Adrenal gland (tissue), 12 donors: ENCODE results near the gene TBL1XR1. TPM values are rescaled to one million over a fixed set of nuclear protein-coding genes. Genes with fewer than 3 reads are reported as not detected.

Experiments
- DNase-seq, 7 donors: peaks; one replicate each; pipeline ENCODE4 v3.0.0-alpha.2; 2019 to 2020
- H3K27ac ChIP-seq, 5 donors: fragments of 200-600 bp; sonication (generic) in 4 of 5; 1 replicate in 3 of 5; 2 replicates in 2 of 5; pipeline versions ENCODE4 v1.5.1 to v1.8.0; 2016 to 2020; ENCODE audit warnings: mild to moderate bottlenecking in 1 of 5
- H3K27me3 ChIP-seq: fragments of 200-600 bp; 2 replicates; pipeline ENCODE4 v1.8.0; 2021
- H3K36me3 ChIP-seq, 2 donors: fragments of 200-600 bp; replicated peaks in 1 of 2; 1 replicate in 1 of 2; 2 replicates in 1 of 2; pipeline versions ENCODE4 v1.5.1 to v1.8.0; 2018 to 2022
- H3K4me1 ChIP-seq, 2 donors: fragments of 200-600 bp; replicated peaks in 1 of 2; 1 replicate in 1 of 2; 2 replicates in 1 of 2; pipeline versions ENCODE4 v1.5.1 to v1.8.0; 2018 to 2021
- H3K4me3 ChIP-seq, 4 donors: fragments of 200-600 bp; sonication (generic) in 3 of 4; one replicate each; pipeline ENCODE4 v1.5.1; 2016 to 2018
- H3K9me3 ChIP-seq, 3 donors: fragments of 200-600 bp; sonication (generic) in 1 of 3; replicated peaks in 1 of 3; 1 replicate in 2 of 3; 2 replicates in 1 of 3; pipeline versions ENCODE4 v1.5.1 to v1.8.0; 2016 to 2021
- POLR2A ChIP-seq, 2 donors: fragments of 450-650 bp; IDR thresholded peaks; one replicate each; pipeline ENCODE4 v1.6.1; 2017; ENCODE audit warnings: antibody characterized with exemption in 2 of 2, mild to moderate bottlenecking in 2 of 2, moderate library complexity in 1 of 2
- WGBS, 4 donors: extraction: QIAGEN DNeasy Blood & Tissue Kit in 2 of 4; methylation state at CpG; one replicate each; pipeline versions ENCODE4 v1.1.5 to v1.1.7; 2013 to 2017; 5-methylcytosine and 5-hydroxymethylcytosine counted together
- intact Hi-C, 2 donors: fragments of 100-400 bp; cut with DNase I; formaldehyde crosslinking; loops; one replicate each; pipeline versions ENCODE4 v1.14.1 to v1.15.0; 2022 to 2023
- polyA plus RNA-seq, 3 donors: library from polyadenylated mRNA; stranded (reverse); fragments of 200-250 nt in 2 of 3; fragments of 350-450 nt in 1 of 3; fragmentation: Illumina TruSeq in 1 of 3; extraction: RNeasy Lipid Tissue Mini Kit (QIAGEN cat#74804) in 1 of 3; gene quantifications; one replicate each; pipeline ENCODE4 v1.2.3, GENCODE V29; 2013 to 2014
- total RNA-seq, 9 donors: library from RNA; depleted of rRNA in 4 of 9; stranded (reverse); fragments of >200 nt in 4 of 9; fragments of 120-200 nt in 1 of 9; fragmentation: NEBNext Ultra II Directional in 1 of 9; extraction: Animal tissue kit (Norgen Biotek cat#: 25700) in 1 of 9; gene quantifications; one replicate each; pipeline versions ENCODE4 v1.1.0 to v1.2.4, GENCODE V29; 2013 to 2023
- TF ChIP-seq, protein P1 (sequence below), 6 experiments: fragments of 450-650 bp in 4 of 6; fragments of 200-600 bp in 2 of 6; sonication (generic) in 1 of 6; IDR thresholded peaks; 1 replicate in 5 of 6; 2 replicates in 1 of 6; pipeline versions ENCODE4 v1.5.1 to v1.8.0; 2016 to 2021; ENCODE audit warnings: antibody characterized with exemption in 6 of 6, mild to moderate bottlenecking in 2 of 6, moderate library complexity in 1 of 6
- donor health status: healthy with polysubstance abuse.
- donor health status: Bipolar disorder and iron deficiency.
- donor health status: DM: yes; HTN: yes; CAD: no.
- donor health status: DM: no; HTN: no; CAD: no.
- donor health status: DM: no; HTN: no; CAD: no.
- donor health status: DM: yes; HTN: yes; CAD: no.

TBL1XR1 gene
- total and polyA plus RNA-seq, 12 donors = 17.5 to 258 (median 93.6) TPM

DNA sequence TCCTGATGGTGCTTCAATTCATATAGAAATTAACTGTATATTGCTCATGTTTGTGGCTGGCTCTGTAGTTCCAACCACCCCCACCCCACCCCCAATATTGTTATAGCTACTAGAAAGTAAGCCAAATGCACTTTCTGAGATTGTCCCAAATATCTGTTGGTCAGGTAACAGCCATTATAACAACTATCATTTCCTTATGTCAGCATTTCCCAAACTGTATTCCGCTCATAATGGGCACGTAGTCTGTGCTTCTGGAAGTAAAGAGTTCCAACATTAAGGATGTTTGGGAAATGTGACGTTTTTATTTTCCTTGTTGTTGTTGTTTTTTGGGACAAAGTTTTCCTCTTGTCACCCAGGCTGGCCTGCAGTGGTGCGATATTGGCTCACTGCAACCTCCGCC is 12.2 kb upstream of the TBL1XR1 start:
- TF ChIP-seq POLR2A (IDR thresholded peaks at IDR 0.05) = no peak
- TF ChIP-seq, protein P1, sequence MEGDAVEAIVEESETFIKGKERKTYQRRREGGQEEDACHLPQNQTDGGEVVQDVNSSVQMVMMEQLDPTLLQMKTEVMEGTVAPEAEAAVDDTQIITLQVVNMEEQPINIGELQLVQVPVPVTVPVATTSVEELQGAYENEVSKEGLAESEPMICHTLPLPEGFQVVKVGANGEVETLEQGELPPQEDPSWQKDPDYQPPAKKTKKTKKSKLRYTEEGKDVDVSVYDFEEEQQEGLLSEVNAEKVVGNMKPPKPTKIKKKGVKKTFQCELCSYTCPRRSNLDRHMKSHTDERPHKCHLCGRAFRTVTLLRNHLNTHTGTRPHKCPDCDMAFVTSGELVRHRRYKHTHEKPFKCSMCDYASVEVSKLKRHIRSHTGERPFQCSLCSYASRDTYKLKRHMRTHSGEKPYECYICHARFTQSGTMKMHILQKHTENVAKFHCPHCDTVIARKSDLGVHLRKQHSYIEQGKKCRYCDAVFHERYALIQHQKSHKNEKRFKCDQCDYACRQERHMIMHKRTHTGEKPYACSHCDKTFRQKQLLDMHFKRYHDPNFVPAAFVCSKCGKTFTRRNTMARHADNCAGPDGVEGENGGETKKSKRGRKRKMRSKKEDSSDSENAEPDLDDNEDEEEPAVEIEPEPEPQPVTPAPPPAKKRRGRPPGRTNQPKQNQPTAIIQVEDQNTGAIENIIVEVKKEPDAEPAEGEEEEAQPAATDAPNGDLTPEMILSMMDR (IDR thresholded peaks at IDR 0.05) = no peak
- H3K9me3 ChIP-seq = no peaks in the 10 kb centered on the region
- 84 to 95% (median 88%) methylated on average over 5 of the region's 5 CpGs for WGBS, 4 donors
- H3K27ac ChIP-seq = no peak overlapping the region
- no peaks in the 10 kb centered on the region for H3K27me3 ChIP-seq
- H3K4me3 ChIP-seq = no peak overlapping the region
- no peaks in the 10 kb centered on the region for H3K36me3 ChIP-seq
- no peaks in the 10 kb centered on the region for H3K4me1 ChIP-seq
- no peak for DNase-seq
- intact Hi-C loops = loop anchor here in 1 of 2 donors (10.0 kb wide), 1 partner anchor 115 kb away; no protein-coding TSS in a partner anchor

DNA sequence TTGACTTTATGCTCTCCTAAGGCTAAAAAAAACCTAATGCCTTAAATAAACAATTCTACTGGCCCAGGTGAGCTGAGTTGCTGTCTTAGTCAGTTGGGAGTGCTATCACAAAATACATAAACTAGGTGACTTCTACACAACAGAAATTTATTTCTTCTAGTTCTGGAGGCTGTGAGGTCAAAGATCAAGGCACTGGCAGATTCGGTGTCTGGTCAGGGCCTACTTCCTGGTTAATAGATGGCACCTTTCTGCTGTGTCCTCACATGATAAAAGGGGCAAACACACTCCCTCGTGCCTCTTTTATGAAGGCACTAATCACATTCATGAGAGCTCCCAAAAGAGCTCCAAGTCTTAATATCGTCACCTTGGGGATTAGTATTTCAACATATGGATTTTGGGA is 11.5 kb upstream of the TBL1XR1 start:
- Histone ChIP-seq H3K27me3 (no peaks in the 10 kb centered on the region), H3K4me3 (no peak overlapping the region), H3K27ac (no peak overlapping the region), H3K36me3 (no peaks in the 10 kb centered on the region), H3K9me3 (no peaks in the 10 kb centered on the region), H3K4me1 (no peaks in the 10 kb centered on the region)
- TF ChIP-seq, protein P1 (IDR thresholded peaks at IDR 0.05) = no peak
- no peak for TF ChIP-seq POLR2A (IDR thresholded peaks at IDR 0.05)
- intact Hi-C loops = loop anchor here in 1 of 2 donors (10.0 kb wide), 1 partner anchor 116 kb away; no protein-coding TSS in a partner anchor
- WGBS, 4 donors = 77 to 83% (median 81%) methylated on average over 3 of the region's 3 CpGs
- DNase-seq = peak in 1 of 7 donors; percentile 9

DNA sequence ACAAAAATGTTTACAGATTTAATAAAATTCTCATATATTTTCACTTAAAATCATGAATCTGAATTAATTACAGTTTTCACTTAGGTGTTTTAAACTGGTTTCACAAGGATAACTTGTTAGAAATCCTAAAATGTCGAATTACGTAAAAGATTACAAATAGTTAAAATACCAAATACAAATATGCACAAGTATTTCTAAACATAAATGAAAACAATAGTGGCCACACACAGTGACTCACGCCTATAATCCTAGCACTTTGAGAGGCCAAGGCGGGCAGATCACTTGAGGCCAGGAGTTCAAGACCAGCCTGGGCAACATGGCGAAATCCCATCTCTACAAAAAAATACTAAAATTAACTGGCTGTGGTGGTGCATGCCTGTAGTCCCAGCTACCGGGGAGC is 10.9 kb upstream of the TBL1XR1 start:
- TF ChIP-seq, protein P1 (IDR thresholded peaks at IDR 0.05) = no peak
- TF ChIP-seq POLR2A (IDR thresholded peaks at IDR 0.05) = no peak
- WGBS, 4 donors = 92 to 94% (median 93%) methylated on average over 6 of the region's 6 CpGs
- Histone ChIP-seq H3K9me3 (no peaks in the 10 kb centered on the region), H3K27ac (no peak overlapping the region), H3K4me1 (no peaks in the 10 kb centered on the region), H3K4me3 (no peak overlapping the region), H3K27me3 (no peaks in the 10 kb centered on the region), H3K36me3 (no peaks in the 10 kb centered on the region)
- intact Hi-C loops = loop anchor here in 1 of 2 donors (10.0 kb wide), 1 partner anchor 117 kb away; no protein-coding TSS in a partner anchor
- DNase-seq = peak in 1 of 7 donors; percentile 23

DNA sequence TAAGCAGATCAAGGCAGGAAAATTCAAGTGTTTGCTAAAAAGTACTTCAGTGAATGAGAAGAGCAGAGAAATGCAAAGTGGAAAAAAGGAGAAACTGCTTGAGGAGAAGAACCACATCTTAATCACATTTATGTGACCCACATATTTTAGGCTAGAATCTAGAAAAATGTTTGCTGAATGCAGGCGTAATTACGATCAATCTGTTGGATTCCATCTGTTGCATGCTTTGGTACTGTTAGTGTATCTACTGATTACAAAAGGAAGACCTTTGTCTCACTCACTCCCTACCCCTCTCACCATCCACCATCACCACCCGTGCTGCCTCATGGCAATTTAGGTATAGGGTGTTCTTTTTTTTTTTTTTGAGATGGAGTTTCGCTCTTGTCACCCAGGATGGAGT is 9.7 kb upstream of the TBL1XR1 start:
- no peaks in the 10 kb centered on the region for H3K36me3 ChIP-seq
- intact Hi-C loops = loop anchor here in 1 of 2 donors (10.0 kb wide), 1 partner anchor 118 kb away; no protein-coding TSS in a partner anchor
- H3K4me3 ChIP-seq = no peak overlapping the region
- no peaks in the 10 kb centered on the region for H3K27me3 ChIP-seq
- 89 to 99% (median 96%) methylated on average over 4 of the region's 4 CpGs for WGBS, 4 donors
- TF ChIP-seq, protein P1 (IDR thresholded peaks at IDR 0.05) = no peak
- no peak for TF ChIP-seq POLR2A (IDR thresholded peaks at IDR 0.05)
- H3K9me3 ChIP-seq = no peaks in the 10 kb centered on the region
- no peak for DNase-seq
- no peak overlapping the region for H3K27ac ChIP-seq
- no peaks in the 10 kb centered on the region for H3K4me1 ChIP-seq
